Lower leg skin (tissue), 3 donors: ENCODE results near the gene ZNF512B.

Experiments
- CTCF ChIP-seq, 3 donors: fragments of 450-650 bp; IDR thresholded peaks; one replicate each; pipeline ENCODE4 v1.5.1; 2016; ENCODE audit warnings: antibody characterized with exemption in 3 of 3, mild to moderate bottlenecking in 3 of 3, moderate library complexity in 2 of 3
- POLR2A ChIP-seq, 2 donors: fragments of 450-650 bp; IDR thresholded peaks; one replicate each; pipeline ENCODE4 v1.6.1; 2016 to 2017; ENCODE audit warnings: antibody characterized with exemption in 2 of 2, mild to moderate bottlenecking in 1 of 2, moderate library complexity in 1 of 2

GRCh38 chr20:63940071-63940471 is 29.7 kb downstream of the ZNF512B start:
- TF ChIP-seq CTCF (IDR thresholded peaks at IDR 0.05), result no peak
- no peak for TF ChIP-seq POLR2A (IDR thresholded peaks at IDR 0.05)
